ENCODE data around the gene C10orf105. TPM values are rescaled to one million over a fixed set of nuclear protein-coding genes. Genes with fewer than 3 reads are reported as not detected.

The C10orf105 gene
- polyA plus RNA-seq, 1 donor (not counting 4 experiments of a cell fraction or from before 2014, with no cell fraction given): not detected

- Histone ChIP-seq H3K9me3 (ENCODE audit: control insufficient read depth, low read depth, low read length) (no peaks in the 10 kb centered on the region), H3K36me3 (ENCODE audit: control insufficient read depth in 2 of 2, extremely low read depth in 1 of 2, insufficient read depth in 2 of 2, low read length in 2 of 2) (peaks cover 0 to 1% of the 10 kb centered on the region in 2 experiments), H3K79me2 (ENCODE audit: control insufficient read depth, insufficient read depth, low read length) (no peaks in the 10 kb centered on the region), H3K4me1 (ENCODE audit: control insufficient read depth, extremely low read depth, insufficient read depth, low read length) (peaks cover 30% of the 10 kb centered on the region), H3K27ac (ENCODE audit: control insufficient read depth, insufficient read depth, low read length) (no peak overlapping the region), H3K9me1 (ENCODE audit: control insufficient read depth, extremely low read depth, insufficient read depth, low read length) (no peaks in the 10 kb centered on the region), H3K27me3 (ENCODE audit: control insufficient read depth, extremely low read depth, insufficient read depth, low read length) (no peaks in the 10 kb centered on the region), H2AFZ (ENCODE audit: control insufficient read depth, low read length) (no peak overlapping the region), H3K4me3 (ENCODE audit: control insufficient read depth in 2 of 3, extremely low read depth in 1 of 3, insufficient read depth in 2 of 3, low read depth in 1 of 3, low read length in 3 of 3) (no peak overlapping the region), H3K9ac (ENCODE audit: control insufficient read depth, extremely low read depth, insufficient read depth, low read length) (no peak overlapping the region), H3K4me2 (ENCODE audit: control insufficient read depth, extremely low read depth, insufficient read depth, low read depth, low read length) (no peak overlapping the region), H4K20me1 (ENCODE audit: control insufficient read depth, extremely low read depth, insufficient read depth, low read length) (no peaks in the 10 kb centered on the region)
- TF ChIP-seq CTCF (optimal IDR thresholded peaks at IDR 0.05 in 1 of 3, IDR thresholded peaks at IDR 0.05 in 1 of 3, conservative IDR thresholded peaks at IDR 0.05 in 1 of 3; ENCODE audit: extremely low read depth in 1 of 3, insufficient read depth in 2 of 3, low read length in 3 of 3) (no peak), EZH2 (IDR thresholded peaks at IDR 0.05; ENCODE audit: low read length) (no peak)
- FAIRE-seq (no peak), DNase-seq (ENCODE audit: low read depth, low spot score) (no peak)
- dilution Hi-C loops (cut with MboI; ENCODE audit: extremely low pct_ligation_motif_present, low sequenced_read_pairs): no loop called here
Observed at GRCh38 chr10:71745664-71746250, 26.2 kb upstream of the C10orf105 start.

GRCh38 chr10:71744897-71745663, 25.5 kb upstream of the C10orf105 start:
- H3K9me1 ChIP-seq (ENCODE audit: control insufficient read depth, extremely low read depth, insufficient read depth, low read length): no peaks in the 10 kb centered on the region
- TF ChIP-seq EZH2 (IDR thresholded peaks at IDR 0.05; ENCODE audit: low read length) (no peak), CTCF (optimal IDR thresholded peaks at IDR 0.05 in 1 of 3, IDR thresholded peaks at IDR 0.05 in 1 of 3, conservative IDR thresholded peaks at IDR 0.05 in 1 of 3; ENCODE audit: extremely low read depth in 1 of 3, insufficient read depth in 2 of 3, low read length in 3 of 3) (no peak)
- no peak overlapping the region for H3K9ac ChIP-seq (ENCODE audit: control insufficient read depth, extremely low read depth, insufficient read depth, low read length)
- H3K27me3 ChIP-seq (ENCODE audit: control insufficient read depth, extremely low read depth, insufficient read depth, low read length): no peaks in the 10 kb centered on the region
- no peak overlapping the region for H3K4me2 ChIP-seq (ENCODE audit: control insufficient read depth, extremely low read depth, insufficient read depth, low read depth, low read length)
- no peak overlapping the region for H2AFZ ChIP-seq (ENCODE audit: control insufficient read depth, low read length)
- no peaks in the 10 kb centered on the region for H3K9me3 ChIP-seq (ENCODE audit: control insufficient read depth, low read depth, low read length)
- no peaks in the 10 kb centered on the region for H4K20me1 ChIP-seq (ENCODE audit: control insufficient read depth, extremely low read depth, insufficient read depth, low read length)
- H3K4me1 ChIP-seq (ENCODE audit: control insufficient read depth, extremely low read depth, insufficient read depth, low read length): peaks cover 36% of the 10 kb centered on the region
- DNase-seq (ENCODE audit: low read depth, low spot score): no peak
- no peaks in the 10 kb centered on the region for H3K79me2 ChIP-seq (ENCODE audit: control insufficient read depth, insufficient read depth, low read length)
- no peak overlapping the region for H3K4me3 ChIP-seq (ENCODE audit: control insufficient read depth in 2 of 3, extremely low read depth in 1 of 3, insufficient read depth in 2 of 3, low read depth in 1 of 3, low read length in 3 of 3)
- no peak overlapping the region for H3K27ac ChIP-seq (ENCODE audit: control insufficient read depth, insufficient read depth, low read length)
- H3K36me3 ChIP-seq (ENCODE audit: control insufficient read depth in 2 of 2, extremely low read depth in 1 of 2, insufficient read depth in 2 of 2, low read length in 2 of 2): no peaks in the 10 kb centered on the region
- dilution Hi-C loops (cut with MboI; ENCODE audit: extremely low pct_ligation_motif_present, low sequenced_read_pairs): no loop called here
- no peak for FAIRE-seq

Measured in keratinocyte (primary cell).